Measurements from ENCODE around the gene PRSS22. TPM values are rescaled to one million over a fixed set of nuclear protein-coding genes. Genes with fewer than 3 reads are reported as not detected.

The PRSS22 gene
- total RNA-seq, 1 donor from 2014 or later = 18.2 TPM

GRCh38 chr16:2852003-2852730, 5.8 kb downstream of the PRSS22 start:
- DNase-seq = no peak

- no peak for DNase-seq
These were observed 8.8 kb downstream of the PRSS22 start for GRCh38 chr16:2848933-2849725.

GRCh38 chr16:2846511-2847310, 11.3 kb downstream of the PRSS22 start:
- no peak for DNase-seq

GRCh38 chr16:2845116-2845515, 12.9 kb downstream of the PRSS22 start:
- no peak for DNase-seq

GRCh38 chr16:2843526-2843925, 14.4 kb downstream of the PRSS22 start:
- DNase-seq = no peak

GRCh38 chr16:2842340-2843000, 15.5 kb downstream of the PRSS22 start:
- DNase-seq = peak; percentile 35

GRCh38 chr16:2841606-2842339, 16.2 kb downstream of the PRSS22 start:
- DNase-seq = no peak

- DNase-seq = no peak
These were observed 17.1 kb downstream of the PRSS22 start for GRCh38 chr16:2840914-2841313.

GRCh38 chr16:2839650-2840450, 18.1 kb downstream of the PRSS22 start:
- no peak for DNase-seq

GRCh38 chr16:2838928-2839327, 19.0 kb downstream of the PRSS22 start:
- DNase-seq = peak; percentile 70

- no peak for DNase-seq
These were observed 21.1 kb downstream of the PRSS22 start for GRCh38 chr16:2836646-2837508.

- no peak for DNase-seq
These were observed 22.1 kb downstream of the PRSS22 start for GRCh38 chr16:2835638-2836493.

- no peak for DNase-seq
These were observed 23.0 kb downstream of the PRSS22 start for GRCh38 chr16:2834968-2835367.

GRCh38 chr16:2833776-2834175, 24.2 kb downstream of the PRSS22 start:
- no peak for DNase-seq

GRCh38 chr16:2831203-2831602, 26.8 kb downstream of the PRSS22 start:
- no peak for DNase-seq

- DNase-seq = no peak
These were observed 27.6 kb downstream of the PRSS22 start for GRCh38 chr16:2830355-2830695.

- no peak for DNase-seq
These were observed 28.2 kb downstream of the PRSS22 start, which contains the start of gene ZG16B for GRCh38 chr16:2829501-2830354. Gene ZG16B (plus strand): TSS chr16:2830303. CDS start chr16:2830442, 139 bp downstream.
